Chondrocyte (in vitro differentiated cells): ENCODE data around the gene ACSS1. TPM values are rescaled to one million over a fixed set of nuclear protein-coding genes. Genes with fewer than 3 reads are reported as not detected.

Experiments used
- DNase-seq: peaks from one replicate; pipeline ENCODE4 v3.0.0; 2021; ENCODE audit warnings: mixed read lengths, low spot score
- H3K27ac Mint-ChIP-seq: one replicate; pipeline ENCODE4 v1.8.0; 2021; ENCODE audit warnings: mild to moderate bottlenecking, moderate library complexity, mixed read lengths; ENCODE audit not compliant: unreplicated experiment
- H3K27me3 Mint-ChIP-seq: 2 replicates; pipeline ENCODE4 v1.8.0; 2021; ENCODE audit warnings: low read depth, mixed read lengths
- H3K36me3 Mint-ChIP-seq: 2 replicates; pipeline ENCODE4 v1.8.0; 2021; ENCODE audit warnings: low read depth, mixed read lengths
- H3K4me1 Mint-ChIP-seq: 2 replicates; pipeline ENCODE4 v1.8.0; 2021; ENCODE audit warnings: low read depth, mild to moderate bottlenecking, mixed read lengths
- H3K4me3 Mint-ChIP-seq: one replicate; pipeline ENCODE4 v1.8.0; 2021; ENCODE audit warnings: mild to moderate bottlenecking, moderate library complexity, mixed read lengths; ENCODE audit not compliant: unreplicated experiment
- H3K9me3 Mint-ChIP-seq: 2 replicates; pipeline ENCODE4 v1.8.0; 2021; ENCODE audit warnings: low read depth, mixed read lengths
- total RNA-seq: library from RNA; stranded (reverse); gene quantifications from 3 replicates; pipeline ENCODE4 v1.2.1, GENCODE V29; 2021
- TF ChIP-seq, protein P1 (sequence below): fragments of 200-600 bp; sonication (generic); IDR thresholded peaks from 2 replicates; pipeline ENCODE4 v1.5.0; 2021; ENCODE audit warnings: antibody characterized with exemption, mild to moderate bottlenecking, moderate library complexity

The ACSS1 gene
- total RNA-seq, 1 donor from 2014 or later: 5.5 TPM

DNA sequence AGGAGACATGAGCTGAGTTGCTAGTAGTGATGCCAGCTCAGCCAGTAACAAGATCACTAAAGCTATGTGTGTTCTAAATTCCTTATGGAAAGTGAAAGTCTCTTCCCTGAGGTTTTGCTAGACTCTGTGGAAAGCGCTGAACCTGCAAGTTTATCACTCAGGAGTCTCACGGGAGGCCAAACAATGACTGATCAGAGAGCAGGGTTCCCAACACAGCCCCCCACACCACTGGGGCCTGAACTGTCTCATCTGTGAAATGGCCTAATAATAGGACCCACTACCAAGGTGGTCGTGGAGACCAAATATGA, 19.9 kb downstream of the ACSS1 start:
- Mint-ChIP-seq H3K36me3 (no peaks in the 10 kb centered on the region), H3K27me3 (no peaks in the 10 kb centered on the region), H3K4me3 (no peak overlapping the region), H3K9me3 (no peaks in the 10 kb centered on the region), H3K27ac (no peak overlapping the region), H3K4me1 (peaks cover 49% of the 10 kb centered on the region)
- DNase-seq: peak; percentile 2
- TF ChIP-seq, protein P1, sequence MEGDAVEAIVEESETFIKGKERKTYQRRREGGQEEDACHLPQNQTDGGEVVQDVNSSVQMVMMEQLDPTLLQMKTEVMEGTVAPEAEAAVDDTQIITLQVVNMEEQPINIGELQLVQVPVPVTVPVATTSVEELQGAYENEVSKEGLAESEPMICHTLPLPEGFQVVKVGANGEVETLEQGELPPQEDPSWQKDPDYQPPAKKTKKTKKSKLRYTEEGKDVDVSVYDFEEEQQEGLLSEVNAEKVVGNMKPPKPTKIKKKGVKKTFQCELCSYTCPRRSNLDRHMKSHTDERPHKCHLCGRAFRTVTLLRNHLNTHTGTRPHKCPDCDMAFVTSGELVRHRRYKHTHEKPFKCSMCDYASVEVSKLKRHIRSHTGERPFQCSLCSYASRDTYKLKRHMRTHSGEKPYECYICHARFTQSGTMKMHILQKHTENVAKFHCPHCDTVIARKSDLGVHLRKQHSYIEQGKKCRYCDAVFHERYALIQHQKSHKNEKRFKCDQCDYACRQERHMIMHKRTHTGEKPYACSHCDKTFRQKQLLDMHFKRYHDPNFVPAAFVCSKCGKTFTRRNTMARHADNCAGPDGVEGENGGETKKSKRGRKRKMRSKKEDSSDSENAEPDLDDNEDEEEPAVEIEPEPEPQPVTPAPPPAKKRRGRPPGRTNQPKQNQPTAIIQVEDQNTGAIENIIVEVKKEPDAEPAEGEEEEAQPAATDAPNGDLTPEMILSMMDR: no peak

DNA sequence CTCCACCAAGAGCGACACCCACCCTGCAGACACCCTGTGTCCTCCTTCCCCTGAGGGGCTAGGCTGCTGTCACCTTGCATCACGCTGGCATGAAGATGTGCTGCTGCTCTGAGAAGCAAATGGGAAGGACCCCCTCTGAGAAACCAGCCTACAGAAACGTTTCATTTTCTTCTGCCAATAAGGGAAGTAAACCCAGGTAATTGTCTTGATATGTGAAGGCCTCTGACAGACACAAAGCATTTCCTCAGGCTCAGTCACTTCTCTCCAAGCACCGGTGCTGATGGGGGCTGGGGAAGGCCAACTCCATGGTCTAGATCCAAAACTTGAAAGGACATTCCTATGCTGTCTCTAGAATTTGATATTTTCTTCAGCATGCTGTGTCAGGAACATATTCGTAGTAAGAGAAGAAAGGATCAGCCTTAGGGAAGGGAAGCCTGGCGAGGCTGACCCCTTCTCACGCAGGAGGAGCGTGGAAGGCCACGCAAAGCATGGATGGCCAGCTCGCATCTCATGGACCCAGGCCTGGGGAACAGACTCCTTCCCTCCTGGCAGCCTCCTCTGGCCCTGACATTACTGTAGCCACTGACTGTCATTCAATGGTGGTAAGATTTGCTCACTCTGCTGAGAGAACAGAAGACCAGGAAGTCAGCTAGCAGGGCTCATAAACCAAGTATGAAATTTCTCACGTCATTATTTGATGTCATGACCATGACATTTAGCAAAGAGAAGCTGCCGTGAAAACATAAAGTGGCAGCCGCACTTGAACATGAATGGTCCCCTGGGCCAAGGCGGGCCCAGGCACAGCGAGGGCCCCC, 20.4 kb downstream of the ACSS1 start:
- Mint-ChIP-seq H3K4me1 (peaks cover 55% of the 10 kb centered on the region), H3K9me3 (no peaks in the 10 kb centered on the region), H3K4me3 (no peak overlapping the region), H3K36me3 (no peaks in the 10 kb centered on the region), H3K27ac (no peak overlapping the region), H3K27me3 (no peaks in the 10 kb centered on the region)
- DNase-seq: peak; percentile 51
- TF ChIP-seq, protein P1: no peak

DNA sequence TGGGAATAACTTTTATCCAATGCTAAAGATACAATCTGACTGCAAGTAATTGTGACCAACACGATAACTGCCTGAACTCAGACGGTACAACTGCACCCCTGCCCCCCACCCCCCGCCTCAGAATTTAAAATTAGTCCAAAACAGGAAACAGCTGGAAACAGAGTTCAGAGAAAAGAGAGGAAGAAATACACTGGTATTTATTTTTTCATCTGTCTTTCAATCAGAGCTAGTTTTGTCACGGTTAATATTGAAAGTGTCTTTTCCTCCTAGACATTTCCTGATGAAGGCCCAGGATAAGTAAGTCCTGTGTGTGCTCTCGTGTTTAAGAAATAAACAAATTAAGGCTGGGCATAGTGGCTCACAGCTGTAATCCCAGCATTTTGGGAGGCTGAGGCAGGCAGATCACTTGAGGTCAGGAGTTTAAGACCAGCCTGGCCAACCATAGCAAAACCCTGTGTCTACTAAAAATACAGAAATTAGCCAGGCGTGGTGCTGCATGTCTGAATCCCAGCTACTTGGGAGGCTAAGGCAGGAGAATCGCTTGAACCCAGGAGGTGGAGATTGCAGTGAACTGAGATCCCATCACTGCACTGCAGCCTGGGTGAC, 21.5 kb downstream of the ACSS1 start:
- Mint-ChIP-seq H3K9me3 (no peaks in the 10 kb centered on the region), H3K27ac (no peak overlapping the region), H3K36me3 (no peaks in the 10 kb centered on the region), H3K4me3 (peak overlapping the region; percentile 22), H3K4me1 (peaks cover 57% of the 10 kb centered on the region), H3K27me3 (no peaks in the 10 kb centered on the region)
- TF ChIP-seq, protein P1: no peak
- DNase-seq: peak; percentile 2

DNA sequence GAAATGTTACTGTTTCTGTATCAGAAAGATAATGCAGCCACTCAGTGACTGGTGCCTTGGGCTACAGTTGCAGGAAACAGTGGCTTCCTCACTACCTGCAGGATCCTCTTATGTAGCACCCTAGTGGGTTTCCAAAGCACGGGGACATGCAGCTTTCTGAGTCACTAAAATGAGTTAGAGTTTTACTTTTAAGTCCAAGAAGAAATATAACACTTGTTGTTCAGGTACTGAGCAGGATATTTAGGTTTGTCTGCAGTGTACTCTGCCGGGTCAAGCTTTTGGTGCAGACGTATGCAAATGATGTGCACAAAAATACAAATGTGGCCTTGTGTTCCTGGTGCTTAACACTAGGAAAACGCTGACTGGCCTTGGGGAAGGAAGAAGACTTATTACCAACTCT, 22.0 kb downstream of the ACSS1 start:
- TF ChIP-seq, protein P1: no peak
- no peak overlapping the region for H3K4me3 Mint-ChIP-seq
- H3K36me3 Mint-ChIP-seq: no peaks in the 10 kb centered on the region
- no peaks in the 10 kb centered on the region for H3K9me3 Mint-ChIP-seq
- no peak overlapping the region for H3K27ac Mint-ChIP-seq
- H3K4me1 Mint-ChIP-seq: peaks cover 57% of the 10 kb centered on the region
- no peaks in the 10 kb centered on the region for H3K27me3 Mint-ChIP-seq
- DNase-seq: peak; percentile 2

DNA sequence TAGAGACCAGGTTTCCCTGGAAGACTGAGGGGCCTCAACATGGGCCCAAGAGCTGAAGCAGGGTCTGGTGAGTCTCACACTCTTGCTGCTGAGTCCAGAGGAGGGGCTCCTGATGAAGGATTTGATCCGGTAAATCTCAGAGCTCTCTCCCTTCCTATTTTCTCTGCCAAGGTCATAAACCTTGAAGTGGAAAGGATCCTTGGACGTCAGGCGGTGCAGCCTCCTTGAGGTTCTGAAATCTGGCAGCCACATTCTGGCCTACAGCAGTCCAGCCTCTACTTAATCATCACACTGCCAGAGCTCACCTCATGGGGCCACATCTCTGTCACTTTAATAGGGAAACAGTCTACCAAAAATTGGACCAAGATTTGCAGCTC, 24.0 kb downstream of the ACSS1 start:
- Mint-ChIP-seq H3K36me3 (peaks cover 8% of the 10 kb centered on the region), H3K27me3 (peaks cover 6% of the 10 kb centered on the region), H3K27ac (no peak overlapping the region), H3K4me3 (no peak overlapping the region), H3K9me3 (no peaks in the 10 kb centered on the region), H3K4me1 (peaks cover 43% of the 10 kb centered on the region)
- TF ChIP-seq, protein P1: no peak
- peak; percentile 20 for DNase-seq
